ENCODE data around the gene MSX2. TPM values are rescaled to one million over a fixed set of nuclear protein-coding genes. Genes with fewer than 3 reads are reported as not detected.

The MSX2 gene
- polyA plus RNA-seq, 1 of the 3 experiments (the other 2 are of a cell fraction) = 5.8 TPM

- TF ChIP-seq, protein P1, sequence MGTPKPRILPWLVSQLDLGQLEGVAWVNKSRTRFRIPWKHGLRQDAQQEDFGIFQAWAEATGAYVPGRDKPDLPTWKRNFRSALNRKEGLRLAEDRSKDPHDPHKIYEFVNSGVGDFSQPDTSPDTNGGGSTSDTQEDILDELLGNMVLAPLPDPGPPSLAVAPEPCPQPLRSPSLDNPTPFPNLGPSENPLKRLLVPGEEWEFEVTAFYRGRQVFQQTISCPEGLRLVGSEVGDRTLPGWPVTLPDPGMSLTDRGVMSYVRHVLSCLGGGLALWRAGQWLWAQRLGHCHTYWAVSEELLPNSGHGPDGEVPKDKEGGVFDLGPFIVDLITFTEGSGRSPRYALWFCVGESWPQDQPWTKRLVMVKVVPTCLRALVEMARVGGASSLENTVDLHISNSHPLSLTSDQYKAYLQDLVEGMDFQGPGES (IDR thresholded peaks at IDR 0.05; ENCODE audit: low read depth, low read length) = no peak
- TF ChIP-seq NFIC (IDR thresholded peaks at IDR 0.05; ENCODE audit: borderline replicate concordance) (no peak), EP300 (IDR thresholded peaks at IDR 0.05; ENCODE audit: borderline replicate concordance in 1 of 2, low read depth in 1 of 2, low read length in 1 of 2) (peak in 1 of 2 experiments; percentile 10; a peak in 1 of 4 replicates), EZH2phosphoT487 (IDR thresholded peaks at IDR 0.05; ENCODE audit: borderline replicate concordance, low read depth) (no peak), RXRA (IDR thresholded peaks at IDR 0.05; ENCODE audit: borderline replicate concordance, low read depth) (no peak), SIN3A (IDR thresholded peaks at IDR 0.05; ENCODE audit: borderline replicate concordance, low read depth, low read length) (no peak), GABPA (IDR thresholded peaks at IDR 0.05; ENCODE audit: low read depth) (no peak), TEAD4 (IDR thresholded peaks at IDR 0.05; ENCODE audit: borderline replicate concordance, insufficient read depth) (no peak), FOXM1 (IDR thresholded peaks at IDR 0.05; ENCODE audit: low read depth) (no peak), JUND (IDR thresholded peaks at IDR 0.05) (no peak), POLR2AphosphoS5 (IDR thresholded peaks at IDR 0.05; ENCODE audit: low read depth, low read length) (no peak; the same call in 1 of the 2 replicates), RAD21 (IDR thresholded peaks at IDR 0.05; ENCODE audit: low read length) (0 out of 2 replicates have a peak, but pooled peaks have one; percentile 8)
- TF ChIP-seq, protein P2, sequence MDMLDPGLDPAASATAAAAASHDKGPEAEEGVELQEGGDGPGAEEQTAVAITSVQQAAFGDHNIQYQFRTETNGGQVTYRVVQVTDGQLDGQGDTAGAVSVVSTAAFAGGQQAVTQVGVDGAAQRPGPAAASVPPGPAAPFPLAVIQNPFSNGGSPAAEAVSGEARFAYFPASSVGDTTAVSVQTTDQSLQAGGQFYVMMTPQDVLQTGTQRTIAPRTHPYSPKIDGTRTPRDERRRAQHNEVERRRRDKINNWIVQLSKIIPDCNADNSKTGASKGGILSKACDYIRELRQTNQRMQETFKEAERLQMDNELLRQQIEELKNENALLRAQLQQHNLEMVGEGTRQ (IDR thresholded peaks at IDR 0.05; ENCODE audit: borderline replicate concordance, low read depth, low read length) = no peak
Observed at GRCh38 chr5:174724484-174725260, at the start of gene MSX2 (continued).

- POLR2A ChIA-PET = no interaction called here
- H3K9me3 ChIP-seq = no peaks in the 10 kb centered on the region
- no peaks in the 10 kb centered on the region for H3F3A ChIP-seq (replicated peaks; ENCODE audit: insufficient read depth)
- no peak overlapping the region for H3K9ac ChIP-seq
- WGBS (ENCODE audit: low lambda C conversion rate) = 68% methylated on average over 2 of the region's 2 CpGs
- no peak for TF ChIP-seq FOXJ3 (CRISPR knock-in tag; IDR thresholded peaks at IDR 0.05)
- TF ChIP-seq, protein P2 (IDR thresholded peaks at IDR 0.05; ENCODE audit: borderline replicate concordance, low read depth, low read length) = no peak
- TF ChIP-seq GATA2 (CRISPR knock-in tag; IDR thresholded peaks at IDR 0.05) = no peak
- TF ChIP-seq JUND (IDR thresholded peaks at IDR 0.05) = no peak
- no peak for TF ChIP-seq TCF12 (IDR thresholded peaks at IDR 0.05)
- no peak for TF ChIP-seq MEF2A (IDR thresholded peaks at IDR 0.05; ENCODE audit: borderline replicate concordance, low read depth)
- no peak for TF ChIP-seq CHD2 (IDR thresholded peaks at IDR 0.05; ENCODE audit: low read length, partially characterized antibody)
- TF ChIP-seq NFIC (IDR thresholded peaks at IDR 0.05; ENCODE audit: borderline replicate concordance) = no peak
- CTCF ChIA-PET = no interaction called here
- no peak overlapping the region for H3K27ac ChIP-seq (ENCODE audit: low read depth in 2 of 2, low read length in 1 of 2)
- H2AFZ ChIP-seq (ENCODE audit: low read depth) = no peak overlapping the region
- H4K20me1 ChIP-seq (ENCODE audit: insufficient read depth) = no peaks in the 10 kb centered on the region
- H3K9me2 ChIP-seq = no peaks in the 10 kb centered on the region
- no peaks in the 10 kb centered on the region for H3K79me2 ChIP-seq (ENCODE audit: insufficient read depth)
- DNase-seq = no peak
- no peaks in the 10 kb centered on the region for H3K4me1 ChIP-seq (ENCODE audit: control insufficient read depth in 1 of 2, insufficient read depth in 2 of 2, low read depth in 1 of 2, low read length in 1 of 2)
- H3K36me3 ChIP-seq (replicated peaks in 1 of 2; ENCODE audit: control insufficient read depth in 1 of 2, insufficient read depth in 2 of 2, low read length in 1 of 2) = no peaks in the 10 kb centered on the region
- no peaks in the 10 kb centered on the region for H3K27me3 ChIP-seq (ENCODE audit: insufficient read depth)
- H3K4me3 ChIP-seq (ENCODE audit: low read depth in 2 of 2, low read length in 1 of 2) = no peak overlapping the region
- no peak overlapping the region for H3K4me2 ChIP-seq
Observed at GRCh38 chr5:174675110-174675509, 49.3 kb upstream of the MSX2 start.

All from SK-N-SH (cell line).